HL-60 (cell line): ENCODE measurements around the gene NUDT9.
A peak's percentile ranks its signal among the peaks of the same experiment; 100 is the strongest.
"Not testable (repeated sequence)": the region's sequence is repeated elsewhere in the genome, so short reads cannot be mapped to it uniquely, and the experiment has no call there.

Experiments used
- DNase-seq, 2 experiments: peaks; one replicate each; pipeline ENCODE4 v3.0.0-alpha.2; 2010 to 2020; ENCODE audit warnings: low read depth in 1 of 2, low spot score in 1 of 2
- H3K27ac ChIP-seq: fragments of 250-450 bp; sonication (Bioruptor Pico); replicated peaks from 2 replicates; pipeline ENCODE4 v1.5.1; 2020; ENCODE audit warnings: mild to moderate bottlenecking, moderate library complexity
- H3K27me3 ChIP-seq: fragments of 250-450 bp; sonication (Bioruptor Pico); 2 replicates; pipeline ENCODE4 v1.5.1; 2021; ENCODE audit warnings: mild to moderate bottlenecking, moderate library complexity; ENCODE audit not compliant: insufficient read depth, poor library complexity, severe bottlenecking
- H3K4me3 ChIP-seq: replicated peaks from 2 replicates; pipeline ENCODE4 v1.5.1; 2011; ENCODE audit warnings: mild to moderate bottlenecking, control low read depth, low read length; ENCODE audit not compliant: insufficient read depth
- GABPA ChIP-seq: IDR thresholded peaks from 2 replicates; pipeline ENCODE4 v1.6.1; 2012; ENCODE audit warnings: low read depth
- POLR2AphosphoS5 ChIP-seq: IDR thresholded peaks from 2 replicates; pipeline ENCODE4 v1.6.1; 2012; ENCODE audit warnings: low read depth
- SPI1 ChIP-seq: IDR thresholded peaks from 2 replicates; pipeline ENCODE4 v1.6.1; 2012; ENCODE audit warnings: low read depth, mild to moderate bottlenecking, borderline replicate concordance
- TF ChIP-seq, protein P1 (sequence below): IDR thresholded peaks from one replicate; pipeline ENCODE4 v1.5.1; 2011; ENCODE audit warnings: low read length, control low read depth, inconsistent platforms; ENCODE audit not compliant: insufficient read depth
- TF ChIP-seq, protein P2 (sequence below): IDR thresholded peaks from 2 replicates; pipeline ENCODE4 v1.6.1; 2012; ENCODE audit warnings: low read depth; ENCODE audit not compliant: insufficient replicate concordance

NUDT9 gene

DNA sequence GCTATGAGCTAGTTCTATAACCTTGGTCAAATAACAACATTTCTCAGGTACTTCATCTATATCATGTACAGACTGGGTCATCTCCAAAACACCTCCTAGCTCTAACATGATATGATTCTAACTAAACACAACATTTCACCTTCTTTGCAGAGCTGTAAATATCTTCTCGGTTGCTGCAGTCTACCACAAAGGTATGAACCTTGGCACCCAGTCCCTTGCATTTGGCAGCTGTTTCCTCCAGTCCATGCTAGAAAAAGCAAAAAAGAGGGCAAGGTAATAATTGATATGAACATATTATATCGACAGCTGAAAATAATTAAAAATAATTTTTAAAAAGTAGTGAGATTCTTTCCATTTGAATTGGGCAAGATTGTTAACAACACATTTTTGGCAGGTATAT lies 40.3 kb upstream of the NUDT9 start:
- DNase-seq = no peak
- TF ChIP-seq, protein P1, sequence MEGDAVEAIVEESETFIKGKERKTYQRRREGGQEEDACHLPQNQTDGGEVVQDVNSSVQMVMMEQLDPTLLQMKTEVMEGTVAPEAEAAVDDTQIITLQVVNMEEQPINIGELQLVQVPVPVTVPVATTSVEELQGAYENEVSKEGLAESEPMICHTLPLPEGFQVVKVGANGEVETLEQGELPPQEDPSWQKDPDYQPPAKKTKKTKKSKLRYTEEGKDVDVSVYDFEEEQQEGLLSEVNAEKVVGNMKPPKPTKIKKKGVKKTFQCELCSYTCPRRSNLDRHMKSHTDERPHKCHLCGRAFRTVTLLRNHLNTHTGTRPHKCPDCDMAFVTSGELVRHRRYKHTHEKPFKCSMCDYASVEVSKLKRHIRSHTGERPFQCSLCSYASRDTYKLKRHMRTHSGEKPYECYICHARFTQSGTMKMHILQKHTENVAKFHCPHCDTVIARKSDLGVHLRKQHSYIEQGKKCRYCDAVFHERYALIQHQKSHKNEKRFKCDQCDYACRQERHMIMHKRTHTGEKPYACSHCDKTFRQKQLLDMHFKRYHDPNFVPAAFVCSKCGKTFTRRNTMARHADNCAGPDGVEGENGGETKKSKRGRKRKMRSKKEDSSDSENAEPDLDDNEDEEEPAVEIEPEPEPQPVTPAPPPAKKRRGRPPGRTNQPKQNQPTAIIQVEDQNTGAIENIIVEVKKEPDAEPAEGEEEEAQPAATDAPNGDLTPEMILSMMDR = no peak
- TF ChIP-seq SPI1 (no peak), POLR2AphosphoS5 (no peak), GABPA (no peak)
- TF ChIP-seq, protein P2, sequence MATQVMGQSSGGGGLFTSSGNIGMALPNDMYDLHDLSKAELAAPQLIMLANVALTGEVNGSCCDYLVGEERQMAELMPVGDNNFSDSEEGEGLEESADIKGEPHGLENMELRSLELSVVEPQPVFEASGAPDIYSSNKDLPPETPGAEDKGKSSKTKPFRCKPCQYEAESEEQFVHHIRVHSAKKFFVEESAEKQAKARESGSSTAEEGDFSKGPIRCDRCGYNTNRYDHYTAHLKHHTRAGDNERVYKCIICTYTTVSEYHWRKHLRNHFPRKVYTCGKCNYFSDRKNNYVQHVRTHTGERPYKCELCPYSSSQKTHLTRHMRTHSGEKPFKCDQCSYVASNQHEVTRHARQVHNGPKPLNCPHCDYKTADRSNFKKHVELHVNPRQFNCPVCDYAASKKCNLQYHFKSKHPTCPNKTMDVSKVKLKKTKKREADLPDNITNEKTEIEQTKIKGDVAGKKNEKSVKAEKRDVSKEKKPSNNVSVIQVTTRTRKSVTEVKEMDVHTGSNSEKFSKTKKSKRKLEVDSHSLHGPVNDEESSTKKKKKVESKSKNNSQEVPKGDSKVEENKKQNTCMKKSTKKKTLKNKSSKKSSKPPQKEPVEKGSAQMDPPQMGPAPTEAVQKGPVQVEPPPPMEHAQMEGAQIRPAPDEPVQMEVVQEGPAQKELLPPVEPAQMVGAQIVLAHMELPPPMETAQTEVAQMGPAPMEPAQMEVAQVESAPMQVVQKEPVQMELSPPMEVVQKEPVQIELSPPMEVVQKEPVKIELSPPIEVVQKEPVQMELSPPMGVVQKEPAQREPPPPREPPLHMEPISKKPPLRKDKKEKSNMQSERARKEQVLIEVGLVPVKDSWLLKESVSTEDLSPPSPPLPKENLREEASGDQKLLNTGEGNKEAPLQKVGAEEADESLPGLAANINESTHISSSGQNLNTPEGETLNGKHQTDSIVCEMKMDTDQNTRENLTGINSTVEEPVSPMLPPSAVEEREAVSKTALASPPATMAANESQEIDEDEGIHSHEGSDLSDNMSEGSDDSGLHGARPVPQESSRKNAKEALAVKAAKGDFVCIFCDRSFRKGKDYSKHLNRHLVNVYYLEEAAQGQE = no peak
- no peak overlapping the region for H3K4me3 ChIP-seq
- H3K27ac ChIP-seq = no peak overlapping the region
- no peaks in the 10 kb centered on the region for H3K27me3 ChIP-seq

DNA sequence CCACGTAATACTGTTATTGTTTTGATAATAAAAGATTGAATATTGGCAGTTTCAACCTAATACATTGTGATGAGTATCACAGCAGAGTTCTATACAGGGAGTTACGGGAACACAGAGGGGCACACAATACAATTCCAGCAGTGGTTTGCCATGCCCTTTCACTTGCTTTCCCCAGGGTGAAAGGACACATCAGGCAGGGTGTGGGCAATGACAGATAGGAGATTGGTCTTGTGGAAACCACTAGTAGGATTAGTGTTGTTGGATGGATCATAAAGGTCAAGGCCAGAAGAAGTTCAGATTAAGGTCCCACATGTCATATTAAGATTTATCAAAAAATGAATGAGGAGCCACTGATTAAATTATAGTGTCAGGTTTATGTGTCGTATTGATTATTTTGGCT lies 39.4 kb upstream of the NUDT9 start:
- H3K4me3 ChIP-seq = no peak overlapping the region
- no peaks in the 10 kb centered on the region for H3K27me3 ChIP-seq
- TF ChIP-seq, protein P2 = no peak
- TF ChIP-seq POLR2AphosphoS5 (no peak), SPI1 (no peak), GABPA (no peak)
- TF ChIP-seq, protein P1 = no peak
- DNase-seq = no peak
- no peak overlapping the region for H3K27ac ChIP-seq

DNA sequence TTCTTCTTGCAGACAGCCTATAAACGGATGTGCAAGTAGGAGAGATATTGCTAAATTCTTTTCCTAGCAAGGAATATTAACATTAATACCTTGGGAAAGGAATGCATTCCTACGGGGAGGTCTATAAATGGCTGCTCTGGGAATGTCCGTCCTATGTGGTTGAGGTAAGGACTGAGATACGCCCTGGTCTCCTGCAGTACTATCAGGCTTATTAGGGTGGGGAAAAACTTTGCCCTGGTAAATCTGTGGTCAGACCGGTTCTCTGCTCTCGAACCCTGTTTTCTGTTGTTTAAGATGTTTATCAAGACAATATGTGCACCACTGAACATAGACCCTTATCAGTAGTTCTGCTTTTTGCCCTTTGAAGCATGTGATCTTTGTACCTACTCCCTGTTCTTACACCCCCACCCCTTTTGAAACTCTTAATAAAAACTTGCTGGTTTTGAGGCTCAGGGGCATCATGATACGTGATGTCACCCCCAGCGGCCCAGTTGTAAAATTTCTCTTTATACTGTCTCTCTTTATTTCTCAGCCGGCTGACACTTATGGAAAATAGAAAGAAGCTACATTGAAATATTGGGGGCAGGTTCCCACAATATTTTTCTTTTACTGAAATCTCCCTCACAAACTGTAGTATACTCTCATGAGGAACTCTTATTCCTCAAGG lies 37.8 kb upstream of the NUDT9 start:
- not testable (repeated sequence) for H3K4me3 ChIP-seq, H3K27me3 ChIP-seq, DNase-seq, H3K27ac ChIP-seq

DNA sequence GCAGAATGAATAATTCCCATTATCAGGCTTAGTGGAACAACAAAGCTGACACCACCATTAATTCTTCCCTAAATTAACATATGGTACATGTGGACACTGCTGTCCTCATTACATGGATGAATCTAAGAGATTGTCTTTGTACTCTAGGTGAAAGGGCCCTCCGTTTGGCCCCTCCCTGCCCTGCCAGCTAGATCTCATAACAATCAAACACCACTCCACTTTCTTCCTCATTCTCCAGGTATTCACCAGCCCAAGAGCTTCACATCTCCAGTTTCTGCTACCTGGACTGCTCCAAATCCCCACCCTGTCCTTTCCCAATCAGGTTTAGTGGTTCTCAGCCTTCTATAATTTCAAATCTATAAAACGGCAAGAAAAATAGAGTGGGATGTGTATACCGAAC lies 35.1 kb upstream of the NUDT9 start:
- TF ChIP-seq, protein P1 = no peak
- no peak for TF ChIP-seq GABPA
- TF ChIP-seq POLR2AphosphoS5 = no peak
- TF ChIP-seq, protein P2 = no peak
- TF ChIP-seq SPI1 = no peak
- no peak for DNase-seq
- Histone ChIP-seq H3K27ac (no peak overlapping the region), H3K4me3 (peak overlapping the region; percentile 78), H3K27me3 (no peaks in the 10 kb centered on the region)
